HepG2 (cell line): Measurements from ENCODE around the gene RPS19BP1. TPM values are rescaled to one million over a fixed set of nuclear protein-coding genes. Genes with fewer than 3 reads are reported as not detected.

Experiments
- ATAC-seq: fragments of 200-7000 bp; cut with Tn5 transposase; 3 replicates; pipeline ENCODE4 v1.9.1; 2020; ENCODE audit warnings: mild to moderate bottlenecking, moderate library complexity
- BruUV-seq: library from RNA; stranded (reverse); fragments of 400-500 nt; replicated peaks from 2 replicates; lab custom pipeline; 2021; lab: Mats Ljungman, UMichigan
- CTCF ChIA-PET: fragments of 300-600 bp; formaldehyde crosslinking; extraction: SDS; loops from one replicate; lab custom pipeline; 2021; ENCODE audit warnings: low total read pairs, inconsistent platforms, low intra/inter-chr PET ratio; lab: Yijun Ruan, JAX
- POLR2A ChIA-PET: fragments of 350-600 bp; sonication (Branson Sonifier 250); formaldehyde crosslinking; loops from one replicate; lab custom pipeline; 2020; ENCODE audit warnings: antibody characterized with exemption, inconsistent platforms; lab: Yijun Ruan, JAX
- DNase-seq: peaks from one replicate; pipeline ENCODE4 v3.0.0-alpha.2; 2015; ENCODE audit warnings: low spot score
- FAIRE-seq: peaks from 3 replicates; lab custom pipeline; 2011; peaks lifted over from hg19 to GRCh38; lab: Jason Lieb, UNC
- H2AFZ ChIP-seq: one replicate; pipeline ENCODE4 v1.6.1; 2011; ENCODE audit warnings: low read length, inconsistent platforms
- H3K27ac ChIP-seq: fragments of 300-600 bp; 3 replicates; pipeline ENCODE4 v1.8.0; 2011; ENCODE audit warnings: mixed run types, mild to moderate bottlenecking, mixed read lengths, low read length, inconsistent platforms; ENCODE audit not compliant: insufficient read depth; ENCODE audit errors: extremely low read length
- H3K27me3 ChIP-seq, 2 experiments: fragments of 200-600 bp in 1 of 2; 2 replicates in 1 of 2; 3 replicates in 1 of 2; pipeline versions ENCODE4 v1.6.0 to v1.8.0; 2011; ENCODE audit warnings: low read length in 2 of 2, mild to moderate bottlenecking in 2 of 2, moderate library complexity in 2 of 2, inconsistent platforms in 1 of 2; ENCODE audit not compliant: insufficient read depth in 2 of 2, control insufficient read depth in 1 of 2
- H3K36me3 ChIP-seq, 2 experiments: fragments of 200-600 bp in 1 of 2; replicated peaks in 1 of 2; 2 replicates in 1 of 2; 3 replicates in 1 of 2; pipeline versions ENCODE4 v1.5.1 to v1.8.0; 2011; ENCODE audit warnings: low read length in 2 of 2, inconsistent platforms in 1 of 2; ENCODE audit not compliant: insufficient read depth in 2 of 2, control insufficient read depth in 1 of 2
- H3K4me1 ChIP-seq: 2 replicates; pipeline ENCODE4 v1.5.1; 2012; ENCODE audit warnings: low read length, inconsistent platforms; ENCODE audit not compliant: insufficient read depth
- H3K4me2 ChIP-seq: 2 replicates; pipeline ENCODE4 v1.6.0; 2011; ENCODE audit warnings: low read depth, low read length, inconsistent platforms
- H3K4me3 ChIP-seq, 3 experiments: fragments of 200-600 bp in 1 of 3; sonication (generic), shearing (Covaris generic) in 1 of 3; replicated peaks in 1 of 3; 2 replicates each; pipeline ENCODE4 v1.5.1; 2011 to 2016; ENCODE audit warnings: low read length in 3 of 3, inconsistent platforms in 2 of 3, low read depth in 2 of 3, mild to moderate bottlenecking in 2 of 3, control low read depth in 1 of 3, mixed read lengths in 1 of 3; ENCODE audit not compliant: insufficient read depth in 1 of 3
- H3K79me2 ChIP-seq: one replicate; pipeline ENCODE4 v1.6.1; 2011; ENCODE audit warnings: low read length, inconsistent platforms; ENCODE audit not compliant: insufficient read depth
- H3K9ac ChIP-seq: 2 replicates; pipeline ENCODE4 v1.6.0; 2011; ENCODE audit warnings: mild to moderate bottlenecking, low read depth, low read length, inconsistent platforms; ENCODE audit not compliant: insufficient read depth
- H3K9me3 ChIP-seq: 2 replicates; pipeline ENCODE4 v1.5.1; 2012; ENCODE audit warnings: mild to moderate bottlenecking, low read length
- H4K20me1 ChIP-seq: 2 replicates; pipeline ENCODE4 v1.6.0; 2011; ENCODE audit warnings: inconsistent platforms, mild to moderate bottlenecking, low read length, moderate library complexity; ENCODE audit not compliant: insufficient read depth
- HMG20A ChIP-seq: IDR thresholded peaks from 2 replicates; pipeline ENCODE4 v1.6.1; 2016; ENCODE audit warnings: borderline replicate concordance
- HNF4A ChIP-seq: sonication (generic); formaldehyde crosslinking; IDR thresholded peaks from 2 replicates; pipeline ENCODE4 v1.4.0; 2020; ENCODE audit warnings: missing genetic modification reagents
- IKZF1 ChIP-seq: fragments of 450-650 bp; IDR thresholded peaks from 2 replicates; pipeline ENCODE4 v1.7.1; 2016
- KDM2A ChIP-seq: sonication (generic); formaldehyde crosslinking; IDR thresholded peaks from 2 replicates; pipeline ENCODE4 v1.4.0; 2020; ENCODE audit warnings: low read depth, missing genetic modification reagents, borderline replicate concordance
- NFE2L2 ChIP-seq: fragments of 150-350 bp; IDR thresholded peaks from 2 replicates; pipeline ENCODE4 v1.6.1; 2014; ENCODE audit warnings: low read length
- SP5 ChIP-seq: IDR thresholded peaks from 2 replicates; pipeline ENCODE4 v1.6.1; 2016; ENCODE audit warnings: low read depth, borderline replicate concordance
- ZBTB3 ChIP-seq: sonication (generic); formaldehyde crosslinking; IDR thresholded peaks from 2 replicates; pipeline ENCODE4 v1.4.0; 2020; ENCODE audit warnings: low read depth, mild to moderate bottlenecking, moderate library complexity, missing genetic modification reagents, borderline replicate concordance
- ZBTB38 ChIP-seq: sonication (generic); formaldehyde crosslinking; IDR thresholded peaks from 2 replicates; pipeline ENCODE4 v1.5.1; 2020; ENCODE audit warnings: mild to moderate bottlenecking, missing genetic modification reagents
- ZFP37 ChIP-seq: sonication (generic); formaldehyde crosslinking; IDR thresholded peaks from 2 replicates; pipeline ENCODE4 v1.4.0; 2020; ENCODE audit warnings: missing genetic modification reagents, borderline replicate concordance
- ZNF253 ChIP-seq: sonication (generic); formaldehyde crosslinking; IDR thresholded peaks from 2 replicates; pipeline ENCODE4 v1.8.0; 2022; ENCODE audit warnings: mild to moderate bottlenecking, missing genetic modification reagents, borderline replicate concordance
- ZNF432 ChIP-seq: sonication (generic); formaldehyde crosslinking; IDR thresholded peaks from 2 replicates; pipeline ENCODE4 v1.5.0; 2020; ENCODE audit warnings: missing genetic modification reagents, mild to moderate bottlenecking, borderline replicate concordance
- ZNF451 ChIP-seq: sonication (generic); formaldehyde crosslinking; IDR thresholded peaks from 2 replicates; pipeline ENCODE4 v1.5.0; 2020; ENCODE audit warnings: mild to moderate bottlenecking, missing genetic modification reagents
- WGBS: methylation state at CpG from one replicate; pipeline ENCODE4 v1.1.6; 2017; ENCODE audit warnings: low lambda C conversion rate; 5-methylcytosine and 5-hydroxymethylcytosine counted together
- in situ Hi-C: cut with HindIII; loops from 2 replicates; pipeline ENCODE4 v1.10.0; 2017; ENCODE audit warnings: low pct_unique_long_range_greater_than_20kb; ENCODE audit not compliant: extremely low pct_ligation_motif_present
- intact Hi-C: fragments of 100-400 bp; cut with micrococcal nuclease; formaldehyde crosslinking; loops from one replicate; pipeline ENCODE4 v1.10.0; 2022; ENCODE audit not compliant: unreplicated experiment
- polyA plus RNA-seq, 8 experiments: library from polyadenylated mRNA; depleted of rRNA in 3 of 8; stranded (reverse) in 7 of 8; unstranded in 1 of 8; fragments of >200 nt; fragmentation: Illumina TruSeq in 4 of 8; extraction: Trizol in 4 of 8; gene quantifications; 2 replicates each; pipeline versions ENCODE4 v1.2.1 to v1.2.3, GENCODE V29; 2011 to 2016; ENCODE audit warnings: low read depth in 4 of 8, missing spikeins in 1 of 8, mixed read lengths in 1 of 8; ENCODE audit not compliant: insufficient read depth in 1 of 8
- total RNA-seq, 5 experiments: library from RNA; depleted of rRNA; stranded (reverse); fragments of >200 nt; fragmentation: Illumina TruSeq; extraction: Trizol; gene quantifications; 2 replicates each; pipeline ENCODE4 v1.2.3, GENCODE V29; 2016; ENCODE audit warnings: low read depth in 1 of 5
- TF ChIP-seq, protein P1 (sequence below): sonication (generic); formaldehyde crosslinking; conservative IDR thresholded peaks from 2 replicates; pipeline ENCODE4 v1.4.0; 2020; ENCODE audit warnings: missing genetic modification reagents
- TF ChIP-seq, protein P2 (sequence below): sonication (generic); formaldehyde crosslinking; IDR thresholded peaks from 2 replicates; pipeline ENCODE4 v1.8.0; 2022; ENCODE audit warnings: missing genetic modification reagents, mild to moderate bottlenecking, moderate library complexity, borderline replicate concordance
- TF ChIP-seq, protein P3 (sequence below), 2 experiments: sonication (generic) in 1 of 2; formaldehyde crosslinking in 1 of 2; IDR thresholded peaks; 2 replicates each; pipeline versions ENCODE4 v1.4.0 to v1.6.1; 2016 to 2020; ENCODE audit warnings: borderline replicate concordance in 1 of 2, low read depth in 1 of 2, mild to moderate bottlenecking in 1 of 2, missing genetic modification reagents in 1 of 2
- TF ChIP-seq, protein P4 (sequence below): sonication (generic); IDR thresholded peaks from 2 replicates; pipeline ENCODE4 v1.6.1; 2016; ENCODE audit warnings: low read depth, borderline replicate concordance

Gene RPS19BP1
- total and polyA plus RNA-seq, 2 of the 13 experiments (the other 11 are each of a cell fraction or from before 2014, with no cell fraction given): 44.3 to 81.3 TPM

DNA sequence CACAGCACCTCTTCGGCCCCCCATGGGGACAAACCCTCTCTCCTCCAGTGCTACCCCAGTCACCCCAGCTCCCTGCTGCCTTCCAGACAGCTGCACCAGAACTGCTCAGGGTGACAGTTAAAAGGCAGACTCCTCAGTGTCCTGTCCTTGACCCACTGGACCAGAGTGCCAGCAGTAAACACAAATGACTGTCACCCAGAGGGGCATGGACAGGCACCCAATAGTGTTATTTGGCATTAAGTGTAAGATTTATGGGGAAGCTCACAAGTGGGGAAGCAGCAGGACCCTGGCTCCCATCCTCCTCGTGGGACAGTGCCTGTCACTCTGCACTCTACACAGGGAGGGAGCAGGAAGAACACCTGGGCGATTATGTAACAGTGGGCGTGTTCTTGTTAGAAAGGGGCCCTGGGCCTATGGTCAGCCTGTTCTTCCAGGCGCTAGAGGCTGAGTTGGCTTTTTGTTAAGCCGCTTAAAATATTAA is 5.0 kb downstream of the RPS19BP1 start:
- peaks cover 30% of the 10 kb centered on the region for H3K79me2 ChIP-seq
- no peaks in the 10 kb centered on the region for H3K9me3 ChIP-seq
- H3K36me3 ChIP-seq: peaks cover 13 to 24% of the 10 kb centered on the region in 2 experiments
- H3K27ac ChIP-seq: peak overlapping the region; percentile 40
- H2AFZ ChIP-seq: no peak overlapping the region
- peaks cover 84% of the 10 kb centered on the region for H3K4me1 ChIP-seq
- FAIRE-seq (peak; percentile 48), ATAC-seq (peak; percentile 10), DNase-seq (peak; percentile 74)
- H4K20me1 ChIP-seq: peaks cover 52% of the 10 kb centered on the region
- whole genome bisulfite sequencing: 17% methylated on average over 3 of the region's 6 CpGs
- ChIA-PET CTCF (interaction anchor here (1.2 kb wide), 1 partner anchor 32 kb away, joined by 4 read pairs; no protein-coding TSS in a partner anchor), POLR2A (interaction anchor here (0.6 to 11.2 kb wide), 5 partner anchors 10 to 208 kb away, joined by 3 to 167 read pairs (median 4); partner anchors contain the start of genes MIEF1 and RPL3)
- no peak overlapping the region for H3K4me3 ChIP-seq
- intact Hi-C loops: no loop called here
- peak overlapping the region; percentile 33; the same call in 1 of the 2 replicates for H3K4me2 ChIP-seq
- BruUV-seq: no TSS peak
- no peaks in the 10 kb centered on the region; a peak in 1 of 5 replicates for H3K27me3 ChIP-seq
- in situ Hi-C loops: no loop called here
- no peak overlapping the region for H3K9ac ChIP-seq
- TF ChIP-seq KDM2A (CRISPR knock-in tag) (0 out of 2 replicates have a peak, but pooled peaks have one; percentile 25), ZFP37 (no peak), HNF4A (peak; percentile 63; the same call in 1 of the 2 replicates), SP5 (CRISPR knock-in tag) (peak; percentile 56; the same call in 1 of the 2 replicates), ZBTB3 (CRISPR knock-in tag) (no peak), HMG20A (CRISPR knock-in tag) (no peak), NFE2L2 (no peak), ZNF253 (CRISPR knock-in tag) (no peak), ZNF451 (CRISPR knock-in tag) (no peak), IKZF1 (no peak), ZBTB38 (CRISPR knock-in tag) (no peak), ZNF432 (CRISPR knock-in tag) (no peak)
- TF ChIP-seq, protein P1, sequence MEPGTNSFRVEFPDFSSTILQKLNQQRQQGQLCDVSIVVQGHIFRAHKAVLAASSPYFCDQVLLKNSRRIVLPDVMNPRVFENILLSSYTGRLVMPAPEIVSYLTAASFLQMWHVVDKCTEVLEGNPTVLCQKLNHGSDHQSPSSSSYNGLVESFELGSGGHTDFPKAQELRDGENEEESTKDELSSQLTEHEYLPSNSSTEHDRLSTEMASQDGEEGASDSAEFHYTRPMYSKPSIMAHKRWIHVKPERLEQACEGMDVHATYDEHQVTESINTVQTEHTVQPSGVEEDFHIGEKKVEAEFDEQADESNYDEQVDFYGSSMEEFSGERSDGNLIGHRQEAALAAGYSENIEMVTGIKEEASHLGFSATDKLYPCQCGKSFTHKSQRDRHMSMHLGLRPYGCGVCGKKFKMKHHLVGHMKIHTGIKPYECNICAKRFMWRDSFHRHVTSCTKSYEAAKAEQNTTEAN (CRISPR knock-in tag): no peak
- TF ChIP-seq, protein P2, sequence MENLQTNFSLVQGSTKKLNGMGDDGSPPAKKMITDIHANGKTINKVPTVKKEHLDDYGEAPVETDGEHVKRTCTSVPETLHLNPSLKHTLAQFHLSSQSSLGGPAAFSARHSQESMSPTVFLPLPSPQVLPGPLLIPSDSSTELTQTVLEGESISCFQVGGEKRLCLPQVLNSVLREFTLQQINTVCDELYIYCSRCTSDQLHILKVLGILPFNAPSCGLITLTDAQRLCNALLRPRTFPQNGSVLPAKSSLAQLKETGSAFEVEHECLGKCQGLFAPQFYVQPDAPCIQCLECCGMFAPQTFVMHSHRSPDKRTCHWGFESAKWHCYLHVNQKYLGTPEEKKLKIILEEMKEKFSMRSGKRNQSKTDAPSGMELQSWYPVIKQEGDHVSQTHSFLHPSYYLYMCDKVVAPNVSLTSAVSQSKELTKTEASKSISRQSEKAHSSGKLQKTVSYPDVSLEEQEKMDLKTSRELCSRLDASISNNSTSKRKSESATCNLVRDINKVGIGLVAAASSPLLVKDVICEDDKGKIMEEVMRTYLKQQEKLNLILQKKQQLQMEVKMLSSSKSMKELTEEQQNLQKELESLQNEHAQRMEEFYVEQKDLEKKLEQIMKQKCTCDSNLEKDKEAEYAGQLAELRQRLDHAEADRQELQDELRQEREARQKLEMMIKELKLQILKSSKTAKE (CRISPR knock-in tag): peak; percentile 61
- TF ChIP-seq, protein P3, sequence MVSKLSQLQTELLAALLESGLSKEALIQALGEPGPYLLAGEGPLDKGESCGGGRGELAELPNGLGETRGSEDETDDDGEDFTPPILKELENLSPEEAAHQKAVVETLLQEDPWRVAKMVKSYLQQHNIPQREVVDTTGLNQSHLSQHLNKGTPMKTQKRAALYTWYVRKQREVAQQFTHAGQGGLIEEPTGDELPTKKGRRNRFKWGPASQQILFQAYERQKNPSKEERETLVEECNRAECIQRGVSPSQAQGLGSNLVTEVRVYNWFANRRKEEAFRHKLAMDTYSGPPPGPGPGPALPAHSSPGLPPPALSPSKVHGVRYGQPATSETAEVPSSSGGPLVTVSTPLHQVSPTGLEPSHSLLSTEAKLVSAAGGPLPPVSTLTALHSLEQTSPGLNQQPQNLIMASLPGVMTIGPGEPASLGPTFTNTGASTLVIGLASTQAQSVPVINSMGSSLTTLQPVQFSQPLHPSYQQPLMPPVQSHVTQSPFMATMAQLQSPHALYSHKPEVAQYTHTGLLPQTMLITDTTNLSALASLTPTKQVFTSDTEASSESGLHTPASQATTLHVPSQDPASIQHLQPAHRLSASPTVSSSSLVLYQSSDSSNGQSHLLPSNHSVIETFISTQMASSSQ (IDR thresholded peaks at IDR 0.05; ENCODE audit: low read depth): no peak
- TF ChIP-seq, protein P3 (CRISPR knock-in tag; IDR thresholded peaks at IDR 0.05; ENCODE audit: borderline replicate concordance): no peak
- TF ChIP-seq, protein P4, sequence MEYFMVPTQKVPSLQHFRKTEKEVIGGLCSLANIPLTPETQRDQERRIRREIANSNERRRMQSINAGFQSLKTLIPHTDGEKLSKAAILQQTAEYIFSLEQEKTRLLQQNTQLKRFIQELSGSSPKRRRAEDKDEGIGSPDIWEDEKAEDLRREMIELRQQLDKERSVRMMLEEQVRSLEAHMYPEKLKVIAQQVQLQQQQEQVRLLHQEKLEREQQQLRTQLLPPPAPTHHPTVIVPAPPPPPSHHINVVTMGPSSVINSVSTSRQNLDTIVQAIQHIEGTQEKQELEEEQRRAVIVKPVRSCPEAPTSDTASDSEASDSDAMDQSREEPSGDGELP: peak; percentile 80; the same call in 1 of the 2 replicates
